HG03575 (cell line): Measurements from ENCODE around the gene KLK12.

Experiments used
- ATAC-seq: cut with Tn5 transposase; IDR thresholded peaks from one replicate; pipeline ENCODE4 v1.9.1; 2021; ENCODE audit not compliant: unreplicated experiment, insufficient number of reproducible peaks, low FRiP score; ENCODE audit errors: extremely low read depth

Gene KLK12

DNA sequence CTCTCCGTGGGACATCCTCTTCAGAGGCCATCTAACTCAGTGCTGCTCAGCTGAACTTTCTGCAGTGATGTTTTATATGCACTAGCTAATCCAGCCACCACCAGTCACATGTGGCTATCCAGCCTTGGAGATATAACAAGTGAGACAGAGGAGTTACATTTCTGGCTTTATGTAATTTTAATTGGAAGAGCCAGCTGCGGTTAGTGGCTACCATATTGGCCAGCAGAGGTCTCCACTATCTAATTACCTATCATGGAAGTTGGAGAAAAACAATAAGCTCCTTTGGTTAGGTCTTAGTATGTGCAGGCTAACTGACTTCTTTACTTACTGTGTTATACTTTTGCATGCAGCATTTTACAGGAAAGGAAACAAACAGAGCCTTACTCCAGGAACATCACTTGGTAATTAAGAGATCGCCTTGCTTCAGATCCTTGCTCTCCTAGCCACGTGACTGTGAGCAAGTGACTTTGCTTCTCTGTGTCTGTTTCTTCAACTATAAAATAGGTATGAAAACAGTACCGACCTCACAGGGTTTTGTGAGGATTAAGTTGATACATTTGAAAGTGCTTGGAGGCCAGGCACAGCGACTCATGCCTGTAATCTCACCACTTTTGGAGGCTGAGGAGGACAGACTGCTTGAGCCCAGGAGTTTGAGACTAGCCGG lies 13.7 kb downstream of the KLK12 start:
- no peak for ATAC-seq

DNA sequence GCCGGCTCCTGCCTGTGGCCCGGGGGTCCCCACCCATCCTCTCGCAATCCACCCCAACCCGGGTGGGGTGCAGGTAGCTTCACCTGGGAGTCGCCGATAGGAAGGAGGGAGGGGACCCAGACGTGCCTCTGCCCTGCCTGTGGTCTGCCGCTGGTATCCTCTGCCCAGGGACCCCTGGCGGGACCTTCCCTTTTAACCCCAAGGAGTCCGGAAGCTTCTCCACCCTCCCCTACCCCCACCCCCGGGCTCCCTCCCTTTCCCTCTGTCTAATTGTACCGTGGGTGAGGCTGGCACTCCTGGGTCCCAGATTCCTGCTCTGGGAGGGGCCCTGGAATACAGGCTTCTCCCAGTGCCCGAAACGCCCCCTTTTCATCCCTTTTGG lies 15.3 kb downstream of the KLK12 start, which contains the start of gene KLK10:
Gene KLK10, minus strand, starts transcription at position 166 of the 382 bp plus-strand sequence. CDS start 579 bp downstream, outside the sequence.
- ATAC-seq = no peak

DNA sequence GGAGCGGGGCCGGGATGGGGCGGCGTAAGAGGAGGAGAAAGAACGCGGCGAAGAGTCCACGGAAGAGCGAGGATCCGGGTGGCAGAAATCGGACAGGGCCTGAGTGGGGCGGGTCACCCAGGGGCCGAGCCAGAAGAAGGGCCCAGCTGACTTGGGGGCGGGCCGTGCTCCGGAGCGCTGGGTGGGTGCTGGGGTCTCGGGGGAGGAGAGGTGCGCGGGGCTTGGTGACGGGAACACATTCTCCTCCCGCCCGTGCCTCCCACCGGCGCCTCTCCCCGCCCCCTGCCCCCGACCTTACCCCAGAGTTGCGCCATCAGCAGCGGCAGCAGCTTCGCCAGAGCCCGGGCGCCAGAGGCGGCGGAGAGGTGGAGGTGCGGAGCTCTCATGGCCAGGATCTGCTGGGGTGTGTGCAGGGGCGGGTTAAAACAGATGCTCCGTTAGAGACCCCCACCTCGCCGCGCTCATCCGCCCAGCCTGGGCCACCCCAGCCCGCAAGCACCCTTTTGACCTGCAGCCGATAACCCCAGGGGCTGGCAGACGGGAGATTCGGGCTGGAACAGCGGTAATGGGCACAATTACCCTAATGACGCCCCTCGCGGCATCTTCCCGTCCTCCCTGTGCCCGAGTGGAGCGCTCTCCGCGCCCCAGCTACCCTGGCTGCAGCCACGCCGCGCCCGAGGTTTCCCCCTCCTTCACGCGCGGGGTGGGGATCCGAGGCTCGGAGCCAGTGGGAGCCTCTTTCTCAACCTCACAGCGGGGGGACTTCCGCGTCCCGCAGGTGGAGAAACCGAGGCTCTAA lies 15.9 kb downstream of the KLK12 start:
- no peak for ATAC-seq

DNA sequence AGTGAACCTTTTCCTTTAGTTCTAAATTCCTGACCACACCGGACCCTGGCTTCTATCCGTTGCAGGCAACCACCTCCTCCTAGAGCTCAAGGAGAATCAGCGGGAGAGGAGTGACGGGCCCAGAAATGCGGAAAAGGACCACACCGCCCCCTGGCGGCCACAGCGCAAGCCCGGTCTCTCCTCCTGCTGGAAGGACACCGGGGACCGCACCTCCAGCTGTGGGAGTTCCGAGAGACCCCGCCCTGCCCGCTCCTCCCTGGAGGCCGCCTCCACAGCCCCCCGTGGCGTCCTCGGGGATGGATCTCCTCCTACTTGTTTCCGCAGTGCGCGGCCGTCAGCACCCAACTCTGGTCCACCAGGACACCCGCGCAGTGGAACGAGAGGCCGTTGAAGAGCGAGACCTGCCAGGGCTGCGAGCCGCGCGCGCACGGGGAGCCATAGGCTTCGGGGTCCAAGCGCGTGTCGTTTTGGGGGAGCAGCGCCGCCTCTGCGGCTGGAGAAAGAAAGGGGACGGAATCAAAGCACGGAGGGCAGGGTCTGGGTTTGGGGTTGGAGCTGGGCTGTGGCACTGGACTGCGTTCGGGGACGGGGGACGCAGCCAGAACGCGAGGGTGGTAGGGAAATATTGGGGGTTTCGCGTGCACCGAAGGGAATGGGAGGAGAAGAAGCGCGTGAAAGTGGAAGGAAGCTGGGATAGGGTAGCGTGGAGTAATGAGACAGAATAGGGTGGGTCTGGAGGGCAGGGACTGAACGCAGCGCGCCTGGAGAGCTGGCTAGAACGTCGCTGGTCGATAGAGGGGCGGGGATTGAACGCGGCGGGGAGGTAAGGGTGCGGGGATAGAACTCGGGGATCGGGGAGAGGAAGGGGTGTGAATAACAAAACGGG lies 17.8 kb downstream of the KLK12 start:
- no peak for ATAC-seq

DNA sequence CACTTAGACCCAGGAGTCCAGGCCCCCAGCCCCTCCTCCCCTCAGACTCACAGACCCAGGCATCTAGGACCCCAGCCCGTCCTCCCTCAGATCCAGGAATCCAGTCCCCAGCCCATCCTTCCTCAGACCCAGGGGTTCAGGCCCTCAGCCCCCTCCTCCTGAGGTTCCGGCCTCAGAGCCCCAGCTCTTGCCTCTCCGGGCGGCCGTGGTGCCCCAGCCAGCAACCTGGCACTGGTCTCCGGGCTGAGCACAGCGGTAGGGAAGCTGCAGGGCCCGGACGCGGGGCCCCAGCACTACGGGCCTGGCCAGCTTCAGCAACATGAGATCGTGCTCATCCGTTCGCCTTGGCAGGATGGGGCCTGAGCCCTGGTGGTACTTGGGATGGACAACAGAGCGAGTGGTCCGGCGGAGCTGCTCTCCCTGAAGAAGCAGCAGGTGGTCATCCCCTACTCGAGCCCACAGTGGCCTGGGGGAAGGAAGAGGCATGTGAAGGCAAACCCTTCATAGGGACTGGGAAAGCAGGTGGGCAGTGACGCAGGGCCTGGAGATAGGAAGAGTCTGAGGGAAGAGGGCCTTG lies 19.0 kb downstream of the KLK12 start:
- ATAC-seq = no peak

DNA sequence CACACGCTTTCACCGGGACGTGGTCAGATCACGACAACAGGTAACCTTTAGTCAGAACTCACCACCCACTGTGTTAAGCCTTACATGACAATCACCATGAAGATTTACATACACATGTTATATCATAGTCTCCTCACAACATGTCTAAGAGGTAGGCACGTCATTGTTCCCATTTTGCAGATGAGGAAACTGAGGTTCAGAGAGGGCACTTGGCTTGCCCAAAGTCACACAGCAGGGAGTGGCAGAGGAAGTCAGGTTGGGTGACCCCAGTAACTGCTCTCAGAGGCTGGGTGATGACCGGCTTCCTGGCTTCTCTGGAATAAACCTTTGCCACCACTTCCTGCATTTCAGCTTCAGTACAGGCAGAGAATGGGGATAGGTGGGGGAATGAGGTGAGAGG lies 20.6 kb downstream of the KLK12 start:
- ATAC-seq = no peak

DNA sequence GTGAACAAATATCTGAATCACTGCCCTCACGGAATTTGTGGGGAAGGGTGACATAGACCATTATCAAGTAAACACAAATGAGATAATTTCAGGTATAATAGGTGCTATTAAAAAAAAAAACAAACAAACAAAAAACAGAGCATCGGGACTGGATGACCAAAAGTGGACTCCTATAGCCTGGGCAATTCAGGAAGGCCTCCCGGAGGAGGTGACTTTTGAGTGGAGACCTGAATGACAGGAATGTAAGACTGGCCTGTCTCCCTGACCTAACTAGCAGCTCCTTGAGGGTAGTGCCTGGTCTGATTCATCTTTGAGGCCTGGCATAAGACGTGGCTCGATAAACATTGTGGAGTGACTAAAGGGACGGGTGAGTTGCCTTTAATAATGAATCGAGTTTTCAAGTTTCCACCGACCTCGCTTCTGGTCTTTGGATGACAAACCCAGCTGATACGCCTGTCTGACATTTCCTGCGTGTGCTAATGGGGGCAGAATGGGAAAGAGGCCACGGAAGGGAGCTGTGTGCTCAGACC lies 22.1 kb downstream of the KLK12 start:
- ATAC-seq = no peak

DNA sequence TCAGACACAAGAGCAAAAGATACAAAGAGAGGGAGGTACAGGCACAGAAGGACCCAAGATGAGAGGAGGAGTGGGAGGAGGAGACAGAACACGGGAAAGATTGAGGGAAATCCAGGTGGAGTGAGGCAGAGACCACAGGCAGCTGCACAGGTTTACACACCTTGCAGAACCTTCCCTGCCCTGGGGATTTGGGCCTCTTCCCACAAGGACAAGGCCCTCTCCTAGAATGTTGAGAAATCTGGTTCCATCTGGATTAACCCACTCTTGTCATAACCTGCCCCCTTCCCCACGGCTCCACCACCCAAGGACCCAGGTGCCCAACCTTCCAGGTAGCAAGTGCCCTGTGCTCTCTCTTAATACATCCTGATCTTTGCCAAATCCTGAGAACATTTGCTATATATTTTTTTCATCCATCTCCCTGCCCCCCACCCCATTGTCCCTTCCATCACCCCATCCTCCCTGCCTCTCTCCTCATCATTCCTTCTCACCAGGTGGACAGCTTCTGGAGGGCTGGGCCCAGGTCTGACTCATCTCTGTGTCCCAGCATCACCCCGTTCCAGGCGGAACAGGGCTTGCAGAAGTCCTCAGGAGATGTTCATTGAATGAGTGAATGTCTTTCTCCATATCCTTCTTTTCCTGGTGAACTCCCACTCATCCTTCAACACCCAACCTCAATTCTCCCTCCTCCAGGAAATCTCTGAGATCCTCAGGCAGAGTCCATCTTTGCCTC lies 24.6 kb downstream of the KLK12 start:
- ATAC-seq = no peak

DNA sequence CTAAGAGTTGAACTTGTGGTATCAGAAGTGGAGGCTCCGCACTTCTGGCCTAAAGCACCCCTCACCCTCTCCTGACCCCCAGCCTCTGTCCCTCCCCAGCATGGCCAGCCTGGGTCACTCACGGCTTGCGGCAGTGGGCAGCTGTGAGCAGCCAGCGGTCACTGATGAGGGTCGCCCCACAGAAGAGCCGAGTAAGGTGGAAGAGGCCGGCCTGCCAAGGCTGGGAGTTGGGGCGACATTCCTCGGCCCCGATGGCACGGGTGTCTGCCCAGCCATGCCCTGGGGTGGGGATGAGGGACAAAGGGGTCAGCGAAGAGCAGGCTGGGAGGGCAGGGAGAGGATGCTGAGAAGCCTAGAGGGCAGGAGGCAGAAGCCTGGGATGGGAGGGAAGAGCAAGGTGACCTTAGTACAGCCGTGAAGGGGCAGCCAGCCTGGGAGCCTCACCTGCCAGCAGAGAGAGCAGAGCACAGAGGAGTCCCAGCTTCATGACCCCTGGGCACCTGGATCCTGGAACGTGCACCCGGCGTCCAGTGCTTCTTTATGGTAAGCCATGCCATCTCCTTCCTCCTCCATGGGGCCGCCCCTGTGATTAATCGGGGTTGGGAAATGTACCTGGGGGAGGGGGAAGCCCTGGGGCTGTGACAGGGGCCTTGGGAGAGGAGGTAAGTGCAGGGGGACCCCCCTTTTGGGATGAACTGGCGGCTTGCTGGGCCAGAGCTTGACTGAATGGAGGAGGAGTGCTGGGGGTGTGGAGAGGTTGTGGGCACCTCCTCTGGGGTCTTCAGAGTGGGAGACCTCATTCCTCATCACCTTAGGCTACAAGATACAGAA lies 25.5 kb downstream of the KLK12 start:
- no peak for ATAC-seq

DNA sequence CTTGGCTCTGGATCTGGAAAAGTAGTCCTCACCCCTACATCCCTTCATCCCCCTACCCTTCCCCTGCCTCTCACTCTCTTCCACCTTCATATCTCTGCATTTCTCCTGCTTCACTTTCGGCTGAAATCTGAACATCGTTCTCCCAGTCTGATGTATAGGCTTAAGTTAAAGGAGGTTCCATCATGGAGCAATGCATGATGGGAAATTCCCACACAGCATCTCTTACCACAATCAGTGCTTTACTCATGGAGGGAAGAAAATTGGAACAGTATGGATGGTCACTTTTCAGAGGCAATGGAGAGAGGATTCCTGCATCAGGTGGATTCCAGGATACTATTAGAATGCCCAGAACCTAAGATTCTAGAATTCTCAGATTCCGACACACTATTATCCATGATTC lies 27.3 kb downstream of the KLK12 start:
- no peak for ATAC-seq

DNA sequence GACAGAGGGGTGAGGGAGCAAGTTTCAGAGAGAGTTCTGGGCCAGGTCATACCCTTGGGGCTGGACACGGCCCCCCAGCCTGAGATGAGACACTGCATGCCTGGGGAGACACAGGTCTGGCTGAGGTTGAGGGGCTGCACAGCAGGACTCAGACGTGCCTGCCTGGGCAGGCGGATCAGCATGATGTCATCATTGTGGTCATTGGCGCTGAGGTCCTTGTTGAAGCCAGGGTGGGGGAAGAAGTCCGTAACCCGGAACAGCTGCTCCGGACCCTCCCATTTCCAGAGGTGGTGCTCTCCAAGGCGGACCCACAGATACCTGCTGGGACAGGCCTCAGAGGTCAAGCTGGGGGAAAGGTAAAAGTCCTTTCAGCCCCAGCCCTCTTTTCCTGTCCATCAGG lies 28.4 kb downstream of the KLK12 start:
- ATAC-seq = no peak

DNA sequence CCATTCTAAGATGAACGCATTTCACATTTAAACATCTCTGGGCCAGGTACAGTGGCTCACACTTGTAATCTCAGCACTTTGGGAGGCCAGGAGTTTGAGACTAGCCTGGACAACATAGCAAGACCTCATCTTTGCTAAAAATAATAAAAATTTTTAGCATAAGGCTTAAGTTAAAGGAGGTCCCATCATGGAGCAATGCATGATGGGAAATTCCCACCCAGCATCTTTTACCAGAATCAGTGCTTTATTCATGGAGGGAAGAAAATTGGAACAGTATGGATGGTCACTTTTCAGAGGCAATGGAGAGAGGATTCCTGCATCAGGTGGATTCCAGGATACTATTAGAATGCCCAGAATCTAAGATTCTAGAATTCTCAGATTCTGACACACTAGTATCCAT lies 29.6 kb downstream of the KLK12 start:
- no peak for ATAC-seq

DNA sequence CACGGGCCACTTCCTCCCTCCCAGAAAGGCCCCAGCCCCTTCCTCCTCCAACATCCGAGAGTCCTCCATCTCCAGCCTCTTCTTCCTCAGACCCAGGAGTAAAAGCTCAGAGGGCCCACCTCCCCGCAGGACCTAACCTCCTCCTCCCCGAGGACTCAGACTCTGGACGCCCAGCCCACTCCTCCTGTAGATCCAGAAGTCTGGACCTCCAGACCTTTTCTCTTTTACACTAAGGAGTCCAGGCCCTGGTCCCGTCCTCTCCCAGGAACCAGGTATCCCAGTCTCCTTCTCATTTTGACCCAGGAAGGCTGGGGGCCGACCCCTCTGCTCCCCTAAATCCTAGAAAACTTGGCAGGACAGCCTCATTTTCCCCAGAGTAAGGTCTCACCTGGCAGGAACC lies 31.5 kb downstream of the KLK12 start:
- ATAC-seq = no peak

DNA sequence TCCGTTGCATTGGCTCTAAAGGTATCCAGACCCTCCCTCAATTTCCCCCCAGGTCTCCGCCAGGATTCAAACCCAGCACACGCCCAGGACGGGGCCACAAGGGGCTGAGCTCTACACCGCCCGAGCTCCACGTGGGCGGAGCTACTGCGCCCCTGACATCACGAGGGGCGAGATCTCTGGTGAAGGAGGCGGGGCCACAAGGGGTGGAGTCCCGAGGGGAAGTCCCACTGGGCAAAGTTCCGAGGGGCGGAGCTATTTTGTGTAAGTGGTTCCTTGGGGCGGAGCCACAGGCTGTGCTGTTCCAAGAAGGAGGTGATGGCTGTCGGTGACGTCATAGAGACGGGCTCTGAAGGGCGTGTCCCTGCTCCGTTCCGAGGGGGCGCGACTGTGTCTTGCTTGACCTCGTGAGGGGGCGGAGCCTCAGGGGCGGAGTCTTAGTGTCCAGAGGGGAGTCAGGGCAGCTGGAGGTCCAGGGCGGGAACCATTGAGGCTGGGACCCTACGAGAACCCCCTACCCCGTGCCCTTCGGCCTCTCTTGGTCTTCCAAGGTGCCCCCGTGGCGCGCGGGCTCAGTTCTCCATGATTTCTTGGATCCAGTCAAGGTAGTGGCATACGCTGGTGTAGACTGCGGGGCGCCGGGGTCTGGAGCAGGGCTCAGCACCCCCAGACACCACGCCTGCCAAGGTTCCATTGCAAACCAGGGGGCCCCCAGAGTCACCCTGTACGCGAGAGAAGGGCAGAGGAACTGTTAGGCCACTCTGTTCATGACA lies 32.1 kb downstream of the KLK12 start:
- ATAC-seq = no peak

DNA sequence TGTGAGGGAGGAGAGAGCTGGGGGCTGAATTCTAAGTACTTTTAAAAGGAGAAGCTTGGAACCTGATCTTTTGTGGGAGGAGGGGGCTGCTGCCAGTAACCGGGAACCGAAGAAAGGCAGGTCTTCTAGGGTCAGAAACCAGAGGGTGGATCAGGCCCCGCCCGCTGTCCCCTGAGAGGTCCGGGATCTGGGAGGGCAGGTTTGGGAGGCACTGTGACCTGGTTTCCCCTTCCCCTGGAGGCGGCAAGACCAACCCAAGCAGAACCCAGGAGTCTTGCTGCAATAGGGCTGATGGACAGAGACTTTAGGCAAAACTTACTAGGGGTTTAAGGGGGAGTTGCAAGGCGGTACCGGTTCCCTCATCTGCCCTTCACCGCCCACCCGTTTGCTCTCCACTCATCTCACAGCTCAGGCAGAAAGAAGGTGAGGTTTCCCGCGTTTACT lies 32.7 kb downstream of the KLK12 start:
- ATAC-seq = no peak

DNA sequence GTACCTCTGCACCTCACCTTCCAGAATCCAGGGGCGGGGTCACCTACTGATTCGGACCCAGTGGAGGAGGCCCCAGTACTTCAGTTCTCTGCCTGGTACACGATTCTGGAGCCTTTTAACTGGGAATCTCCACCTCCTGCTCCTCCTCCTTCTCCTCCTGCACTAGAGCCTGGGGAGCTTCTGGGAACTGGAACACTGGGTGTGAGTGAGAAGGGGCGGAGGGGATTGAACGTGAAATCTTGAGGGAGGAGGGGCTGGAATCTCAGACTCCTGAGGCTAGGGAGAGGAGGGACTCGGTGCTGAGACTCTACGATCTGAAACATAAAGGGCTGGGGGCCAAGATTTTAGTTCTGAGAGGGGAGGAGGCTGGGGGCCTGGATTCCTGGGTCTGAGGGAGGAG lies 33.3 kb downstream of the KLK12 start, which contains the start of gene KLK8:
Gene KLK8, minus strand, starts transcription at position 90 of the 400 bp plus-strand sequence. CDS start 437 bp downstream, outside the sequence.
- no peak for ATAC-seq

DNA sequence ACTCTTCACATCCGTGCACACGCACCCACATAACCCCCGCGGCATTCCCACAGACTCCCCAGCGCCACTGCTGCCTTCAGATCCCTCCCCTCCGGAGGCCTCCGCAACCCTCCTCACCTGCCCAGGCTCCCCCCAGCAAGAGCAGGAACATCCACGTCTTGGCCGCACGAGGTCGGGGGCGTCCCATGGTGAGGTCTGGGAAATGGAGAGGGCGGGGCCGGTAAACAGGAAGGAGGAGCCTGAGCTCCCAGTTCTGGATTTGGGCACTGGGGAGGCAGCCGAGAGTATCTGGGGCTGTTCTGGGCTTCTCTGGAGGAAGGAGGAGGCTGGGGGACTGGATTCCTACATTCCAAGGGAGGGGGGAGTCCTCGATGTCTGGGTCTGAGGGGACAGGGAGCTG lies 33.8 kb downstream of the KLK12 start:
- no peak for ATAC-seq
